T-helper 1 cell treated with Interleukin-12 subunit alpha and Interleukin-12 subunit beta and Interleukin-4 antibody, amounts not matched to agents 30 ng/mL and 1 ng/mL, for 36 hours (primary cell): ENCODE measurements around the gene NINL. TPM values are rescaled to one million over a fixed set of nuclear protein-coding genes. Genes with fewer than 3 reads are reported as not detected.

Experiments used
- intact Hi-C: fragments of 100-400 bp; cut with micrococcal nuclease; formaldehyde crosslinking; loops from one replicate; pipeline ENCODE4 v1.15.1; 2024
- total RNA-seq: library from RNA; stranded (reverse); gene quantifications from 2 replicates; pipeline ENCODE4 v1.2.3, GENCODE V29; 2022

The NINL gene
- total RNA-seq, 1 donor from 2014 or later = 2.1 TPM

DNA sequence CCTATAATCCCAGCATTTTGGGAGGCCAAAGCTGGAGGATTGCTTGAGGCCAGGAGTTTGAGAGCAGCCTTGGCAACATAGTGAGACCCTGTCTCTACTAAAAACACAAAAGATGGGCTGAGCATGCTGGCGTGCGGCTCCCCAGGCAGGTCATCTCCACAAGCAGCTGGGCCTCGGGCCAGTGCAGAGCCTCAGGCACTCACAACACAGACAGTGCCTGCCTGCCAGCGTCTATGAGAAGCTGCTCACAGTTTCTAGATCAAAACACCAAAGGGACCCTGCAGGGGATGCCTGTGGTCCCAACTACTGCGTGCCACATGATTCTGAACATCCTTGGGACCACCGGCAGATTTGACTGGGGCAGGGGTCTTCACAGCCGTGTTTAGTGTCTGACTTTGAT lies 118.5 kb downstream of the NINL start:
- intact Hi-C loops = no loop called here

DNA sequence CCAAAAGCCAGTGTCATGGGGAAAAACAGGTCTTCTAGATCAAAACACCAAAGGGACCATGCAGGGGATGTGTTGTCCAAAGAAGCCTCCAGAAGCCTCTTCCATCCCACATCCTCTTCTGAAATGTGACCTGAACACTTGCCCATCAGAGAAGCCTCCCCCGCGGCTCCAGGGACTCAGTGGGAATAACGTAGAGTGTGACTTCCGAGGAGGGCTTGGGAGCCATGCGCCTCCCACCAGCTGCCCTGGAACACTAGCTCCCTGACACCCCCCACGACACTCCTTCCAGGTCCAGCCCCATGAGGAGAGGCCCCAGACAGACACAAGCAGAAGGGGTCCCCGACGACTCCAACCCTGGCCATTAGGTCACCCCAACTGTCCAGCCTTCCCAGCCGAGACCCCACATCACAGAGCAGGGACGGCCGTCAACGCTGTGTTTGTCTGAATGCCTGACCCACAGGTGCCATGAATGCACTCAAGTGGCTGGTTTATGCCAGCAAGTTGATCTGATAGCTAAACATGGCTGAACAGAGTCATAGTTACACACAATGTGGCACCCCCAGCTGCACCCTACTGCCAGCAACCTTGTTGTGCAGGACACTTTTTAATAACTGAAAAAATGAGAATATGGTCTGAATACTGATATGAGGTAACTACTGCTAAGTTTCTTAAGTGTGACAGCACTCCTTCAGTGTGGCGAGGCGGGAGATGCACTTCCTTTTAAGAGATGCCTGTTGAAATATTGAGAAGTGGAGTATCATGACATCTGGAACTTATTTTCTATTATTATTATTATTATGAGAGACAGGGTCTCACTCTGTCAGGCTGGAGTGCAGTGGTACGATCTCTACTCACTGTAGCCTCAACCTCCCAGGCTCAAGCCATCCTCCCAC lies 119.8 kb downstream of the NINL start:
- intact Hi-C loops = no loop called here

DNA sequence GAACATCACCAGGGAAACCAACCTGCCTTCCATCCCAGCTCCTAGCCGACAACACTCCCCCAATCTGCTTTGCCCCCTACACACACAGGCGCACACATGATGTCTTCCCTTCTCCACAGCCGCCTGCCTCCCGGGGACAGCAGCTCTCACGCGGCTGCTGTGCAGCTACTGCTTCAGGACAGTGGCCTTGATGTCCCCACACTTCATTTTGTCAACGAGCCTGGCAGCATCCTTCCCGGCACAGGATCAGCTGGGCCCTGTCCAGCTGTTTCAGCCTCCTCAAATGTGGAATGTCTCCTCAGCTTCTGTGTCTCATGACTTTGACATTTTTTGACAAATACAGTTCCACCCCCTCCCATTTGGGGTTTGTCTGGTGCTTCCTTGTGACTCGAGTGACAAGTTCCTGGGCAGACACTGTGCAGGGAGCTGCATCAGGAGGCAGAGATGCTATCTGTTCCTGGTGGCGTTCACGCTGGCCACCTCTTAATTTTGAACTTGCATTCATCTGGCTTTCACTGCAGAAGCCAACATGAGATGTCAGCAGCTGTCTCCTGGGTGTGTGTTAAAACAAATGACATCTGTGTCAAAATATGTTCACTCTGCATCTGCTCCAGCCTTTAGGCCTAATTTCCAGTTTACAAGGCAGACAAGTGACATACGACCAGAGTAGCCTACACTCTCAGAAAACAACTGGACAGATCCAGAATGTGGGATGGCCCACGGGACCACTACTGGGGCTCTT lies 120.7 kb downstream of the NINL start:
- intact Hi-C loops = no loop called here

DNA sequence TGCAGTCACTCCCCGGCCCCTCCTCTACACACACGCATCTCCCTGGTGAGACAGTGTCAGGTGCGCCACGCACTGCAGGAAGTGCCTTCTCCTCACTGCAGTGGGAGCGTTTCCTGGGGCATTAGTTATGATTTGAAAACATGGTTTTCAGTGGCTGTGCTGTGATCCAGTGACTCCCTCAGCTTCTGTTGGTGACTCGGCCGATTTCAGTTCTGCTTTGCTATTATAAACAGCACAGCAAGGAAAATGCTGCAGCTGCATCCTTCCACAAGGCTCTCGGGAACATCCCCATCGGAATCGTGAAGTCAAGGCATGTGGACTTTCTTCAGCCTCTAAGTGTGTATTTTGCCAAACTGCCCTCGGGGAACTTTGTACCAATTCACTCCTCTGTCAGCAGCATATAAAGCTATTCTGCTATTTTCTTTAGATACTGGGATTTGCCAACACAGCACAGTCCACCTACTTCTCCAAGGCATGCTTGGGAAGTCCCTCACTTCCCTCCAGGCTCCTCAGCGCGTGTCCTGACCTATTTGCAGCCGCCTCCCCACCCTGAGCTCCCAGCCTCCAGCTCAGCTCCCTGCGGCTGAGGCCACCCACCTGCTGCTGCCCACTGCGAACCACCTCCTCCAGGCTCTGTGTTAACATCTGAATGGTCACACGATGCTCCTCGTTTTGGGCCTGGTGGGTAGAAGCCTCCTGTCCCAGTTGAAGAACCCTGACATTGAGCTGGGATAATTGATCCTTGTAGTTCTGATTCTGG lies 123.4 kb downstream of the NINL start:
- intact Hi-C loops = no loop called here

DNA sequence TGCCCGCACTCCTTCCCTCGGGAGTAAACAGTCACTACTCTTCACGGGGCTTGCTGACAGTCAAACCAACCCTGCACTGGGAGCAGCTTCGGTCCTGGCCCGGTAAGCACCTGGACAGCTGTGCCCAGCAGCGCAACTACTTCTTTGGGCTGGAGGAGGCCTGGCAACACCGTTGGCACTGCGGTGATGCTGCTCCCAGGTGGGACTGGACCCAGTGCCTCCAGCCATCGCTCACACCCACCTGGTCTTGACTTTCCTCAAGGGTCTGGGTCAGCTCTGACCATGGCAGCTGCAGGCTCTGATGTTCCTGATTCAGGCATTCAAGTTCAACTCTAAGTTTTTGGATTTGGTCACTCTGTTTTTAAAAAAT lies 124.1 kb downstream of the NINL start:
- intact Hi-C loops = no loop called here

DNA sequence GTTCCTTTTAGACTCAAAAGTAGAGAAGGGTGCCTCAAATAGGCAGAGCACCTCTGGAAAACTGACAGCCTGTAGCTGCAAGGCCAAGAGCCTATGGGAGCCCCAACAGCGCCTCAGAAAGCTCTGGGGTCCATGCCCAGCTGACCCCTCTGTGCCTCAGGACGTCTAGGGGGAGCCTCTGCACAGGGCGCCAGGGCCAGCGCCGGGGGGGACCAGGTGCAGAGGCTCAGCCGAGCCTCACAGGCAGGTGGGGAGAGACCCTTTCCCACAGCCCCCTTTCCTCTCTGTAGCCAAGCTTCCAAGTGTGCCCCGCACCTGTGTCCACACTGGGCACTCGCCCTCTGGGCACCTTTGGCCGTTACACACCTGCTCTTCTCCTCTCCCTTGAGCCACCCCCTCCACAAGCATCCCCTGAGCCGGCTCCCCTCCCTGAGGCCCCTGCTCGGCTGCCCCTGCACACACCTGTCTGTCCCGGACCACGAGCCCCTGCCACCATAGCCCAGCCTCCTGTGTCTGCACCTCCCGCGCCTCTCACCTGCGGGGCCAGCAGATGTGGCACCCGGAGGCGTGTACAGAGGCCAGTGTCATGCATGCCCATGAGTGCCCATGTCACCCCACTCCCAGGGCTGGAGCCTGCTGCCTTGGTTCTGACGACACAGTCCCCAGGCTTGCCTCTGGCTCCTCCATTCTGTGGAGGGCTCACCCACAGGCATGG lies 124.6 kb downstream of the NINL start:
- intact Hi-C loops = no loop called here

DNA sequence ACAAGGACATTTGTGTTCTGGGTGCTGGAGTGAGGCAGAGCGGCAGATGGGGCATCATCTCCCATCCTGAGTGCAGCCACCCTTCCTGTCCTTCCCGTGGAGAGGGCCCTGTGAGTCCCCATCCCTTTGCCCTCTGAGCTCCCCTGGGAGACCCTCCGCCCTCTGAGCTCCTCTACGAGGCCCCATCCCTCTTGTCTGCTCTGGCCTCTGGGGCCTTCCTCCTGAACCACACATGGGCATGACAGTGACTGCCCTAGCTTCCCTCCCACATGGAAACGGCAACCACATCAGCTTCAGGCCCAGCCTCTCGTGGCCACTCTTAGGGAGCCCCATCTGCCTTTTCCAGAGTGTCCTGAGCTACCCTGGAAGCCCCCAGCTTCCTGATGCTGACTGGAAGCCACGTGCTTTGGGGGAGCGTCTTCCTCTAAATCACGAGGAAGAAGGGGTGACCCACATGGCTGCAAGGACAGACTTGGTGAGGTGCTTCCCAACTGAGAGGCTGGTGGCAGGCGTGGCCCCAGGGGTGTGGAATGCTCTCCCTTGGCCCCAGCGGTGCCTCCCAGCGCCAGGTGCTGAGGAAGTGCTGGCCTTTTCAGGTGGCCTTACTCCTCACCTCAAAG lies 125.3 kb downstream of the NINL start:
- intact Hi-C loops = no loop called here

DNA sequence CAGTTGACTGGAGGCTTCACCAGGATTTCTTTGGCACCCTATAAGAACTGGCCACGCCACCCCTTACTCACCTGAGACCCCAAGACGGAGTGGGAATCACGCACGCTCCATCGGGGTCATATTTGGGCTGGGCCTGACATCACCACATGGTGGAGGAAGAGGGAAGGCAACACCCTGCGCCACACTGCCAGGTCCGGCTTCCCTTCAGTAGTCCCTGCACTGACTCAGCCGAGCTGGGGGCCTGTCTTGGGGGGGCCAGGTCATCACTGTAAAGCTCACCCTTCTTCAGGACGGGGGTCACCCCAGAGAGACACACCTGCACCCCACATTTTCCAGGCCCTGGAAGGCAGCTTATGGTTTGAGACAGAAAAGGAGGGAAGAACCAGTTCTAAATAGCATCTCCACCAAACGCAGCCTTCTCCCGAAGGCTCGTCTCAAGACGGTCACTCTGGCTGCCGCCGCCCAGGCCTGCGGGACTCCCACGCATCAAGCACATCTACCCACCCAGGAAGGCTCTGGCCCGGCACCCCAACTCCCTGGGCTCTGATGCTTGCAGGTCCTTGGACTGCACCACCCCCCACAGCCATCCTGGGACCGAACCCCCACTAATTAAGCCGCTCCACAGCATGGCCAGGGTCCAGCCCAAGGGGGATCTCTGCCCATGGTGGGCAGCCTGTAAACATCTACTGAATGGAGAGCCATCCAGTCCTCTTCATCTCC lies 126.1 kb downstream of the NINL start:
- intact Hi-C loops = no loop called here

DNA sequence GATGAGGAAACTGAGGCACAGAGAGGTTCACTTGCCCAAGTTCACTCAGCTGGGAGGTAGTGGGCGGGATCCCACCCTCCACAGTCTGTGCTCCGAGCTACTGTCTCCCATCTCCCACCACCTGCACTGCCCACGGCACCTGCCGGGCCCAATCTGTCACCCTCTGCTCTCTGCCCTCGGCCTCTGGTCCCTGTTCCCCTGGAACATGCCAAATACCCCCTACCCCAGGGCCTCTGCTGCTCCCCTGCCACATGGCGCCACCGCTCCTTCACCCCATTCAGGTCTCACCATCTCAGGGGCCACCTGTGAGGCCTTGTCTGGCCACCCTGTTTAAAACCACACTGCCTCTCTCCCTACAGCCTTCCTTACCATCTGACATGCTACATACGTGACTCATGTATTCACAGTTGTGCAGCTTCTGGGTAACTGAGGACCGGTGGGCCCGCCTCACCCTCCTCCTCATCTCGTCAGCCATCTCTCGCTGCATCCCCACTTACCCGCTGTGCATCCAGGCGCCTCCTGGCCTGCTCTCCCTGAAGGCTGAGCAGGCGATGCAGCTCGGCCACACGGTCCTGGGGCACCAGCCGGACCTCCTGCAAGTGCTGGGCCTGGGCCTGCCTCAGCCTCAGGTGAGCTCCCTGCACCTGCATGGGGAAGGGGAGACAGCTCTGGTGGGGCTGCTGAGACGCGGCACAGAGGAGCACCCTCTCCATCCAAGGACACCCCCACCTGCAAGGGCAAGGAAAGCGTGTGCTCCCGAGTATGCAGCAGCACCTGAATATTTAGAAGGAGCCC lies 127.2 kb downstream of the NINL start:
- intact Hi-C loops = no loop called here

DNA sequence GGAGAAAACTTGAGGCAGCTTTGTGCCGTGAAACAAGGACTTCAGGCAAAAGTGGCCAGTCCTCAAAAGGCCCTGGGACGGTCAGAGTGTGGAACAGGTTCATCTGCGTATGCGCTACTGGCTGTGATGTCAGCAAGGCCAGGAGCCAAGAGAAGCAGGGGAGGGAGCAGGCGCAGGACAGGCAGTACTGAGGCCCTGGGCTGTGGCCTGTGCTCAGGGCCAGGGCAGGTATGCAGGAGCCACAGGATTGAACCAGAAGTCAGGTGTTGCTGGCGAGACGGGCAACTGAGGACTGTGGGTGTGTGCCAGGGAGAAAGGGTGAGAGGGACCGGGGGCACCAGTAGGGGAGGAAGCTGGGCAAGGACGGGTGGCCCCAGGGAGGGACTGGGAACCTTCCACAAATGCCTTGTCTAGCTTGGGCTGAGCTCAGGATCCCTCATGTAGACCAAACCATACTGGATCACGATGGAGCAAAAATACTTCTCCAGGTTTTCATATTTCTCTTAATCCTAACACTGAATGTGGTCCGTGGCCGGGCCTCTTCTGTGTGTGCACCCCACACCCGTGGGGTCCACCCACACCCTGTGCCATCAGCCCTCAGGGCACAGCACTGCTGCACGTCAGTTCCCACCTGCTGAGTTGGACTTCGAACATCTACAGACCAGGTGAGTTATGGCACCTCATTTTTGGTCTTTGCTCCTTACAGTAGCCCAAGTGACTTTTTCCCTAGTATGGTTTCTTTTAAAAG lies 131.0 kb downstream of the NINL start:
- intact Hi-C loops = no loop called here

DNA sequence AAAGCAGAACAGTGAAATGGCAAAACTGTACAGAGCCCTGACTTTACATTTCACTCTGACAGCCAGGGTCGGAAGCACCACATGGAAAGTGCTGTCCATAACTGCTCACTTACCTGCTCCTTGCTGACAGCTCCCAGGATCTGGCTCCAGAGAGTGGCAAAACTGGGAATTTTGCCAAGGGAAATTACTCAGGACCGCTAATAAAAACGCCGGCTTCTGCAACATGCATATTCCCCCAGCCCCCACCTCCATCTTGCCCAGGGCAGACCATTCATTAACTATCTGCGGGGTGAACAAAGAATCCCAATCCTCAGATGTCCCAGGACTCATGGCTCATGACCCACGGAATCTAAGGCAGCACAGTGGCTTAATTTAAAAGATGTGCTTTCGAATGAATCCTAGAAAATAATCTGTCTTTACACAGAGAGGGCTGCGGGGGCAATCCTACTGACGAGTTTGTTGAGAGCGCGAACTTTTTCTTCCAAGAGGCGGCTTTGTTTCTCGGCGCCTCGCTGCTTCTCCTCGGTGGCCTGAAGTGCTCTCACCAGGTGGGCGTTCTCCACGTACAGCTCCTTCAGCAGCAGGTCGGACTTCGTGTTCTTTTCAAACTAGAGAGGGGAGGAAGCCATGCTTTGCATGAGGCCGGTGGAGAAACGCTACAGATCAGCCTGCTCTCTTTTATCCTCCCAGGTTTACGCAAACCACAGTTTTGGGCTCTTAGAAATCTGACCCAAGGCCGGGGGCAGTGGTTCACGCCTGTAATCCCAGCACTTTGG lies 132.1 kb downstream of the NINL start:
- intact Hi-C loops = no loop called here

DNA sequence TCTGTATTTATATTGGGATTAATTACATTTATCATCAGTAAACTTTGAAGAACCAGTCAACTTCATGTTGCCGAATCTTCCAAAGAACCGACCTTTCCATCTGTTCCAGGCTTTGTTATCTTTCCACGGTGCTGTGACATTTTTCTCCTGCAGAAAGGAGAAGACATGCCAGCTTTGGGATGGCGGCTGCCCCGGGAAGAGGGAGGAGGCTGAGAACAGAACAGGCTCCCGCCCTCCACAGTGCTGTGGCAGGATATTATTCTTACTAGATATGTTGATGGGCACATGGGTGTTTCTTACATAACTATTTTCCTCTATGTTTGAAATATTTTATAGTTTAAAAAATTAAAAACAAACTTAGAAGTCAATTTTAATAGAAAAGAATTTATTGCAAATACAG lies 133.0 kb downstream of the NINL start:
- intact Hi-C loops = no loop called here

DNA sequence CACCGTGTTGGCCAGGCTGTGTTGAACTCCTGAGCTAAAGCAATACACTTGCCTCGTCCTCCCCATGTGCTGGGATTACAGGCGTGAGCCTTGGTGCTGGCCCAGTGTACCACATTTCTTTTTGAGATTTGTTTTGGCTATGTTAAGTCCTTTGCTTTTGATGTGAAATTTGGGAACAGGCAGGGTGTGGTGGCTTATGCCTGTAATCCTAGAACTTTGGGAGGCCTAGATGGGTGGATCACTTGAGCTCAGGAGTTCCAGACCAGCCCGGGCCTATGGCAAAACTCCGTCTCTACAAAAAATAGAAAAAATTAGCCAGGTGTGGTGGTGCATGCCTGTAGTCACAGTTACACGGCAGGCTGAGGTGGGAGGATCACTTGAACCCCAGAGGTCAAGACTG lies 137.7 kb downstream of the NINL start:
- intact Hi-C loops = loop anchor here (5.0 kb wide), 1 partner anchor 1155 kb away; no protein-coding TSS in a partner anchor

DNA sequence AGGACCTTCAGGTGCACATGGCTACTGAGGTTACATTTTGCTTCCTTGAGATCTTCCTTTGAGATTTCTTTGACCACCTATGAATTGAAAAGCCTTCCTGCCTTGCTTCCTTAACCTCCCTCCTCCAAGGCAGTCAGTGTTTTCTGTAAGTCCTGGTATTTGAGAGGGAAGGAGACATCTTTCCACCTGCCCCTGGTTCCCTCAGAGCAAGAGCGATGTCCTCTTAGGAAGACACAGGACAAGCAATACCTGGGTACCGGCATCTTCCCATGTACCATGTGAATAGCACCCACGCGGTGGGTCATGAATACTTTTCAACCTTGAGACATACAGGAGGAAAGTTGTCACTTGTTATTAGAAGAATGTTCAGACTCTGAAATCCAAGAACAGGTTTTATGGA lies 140.8 kb downstream of the NINL start:
- intact Hi-C loops = no loop called here

DNA sequence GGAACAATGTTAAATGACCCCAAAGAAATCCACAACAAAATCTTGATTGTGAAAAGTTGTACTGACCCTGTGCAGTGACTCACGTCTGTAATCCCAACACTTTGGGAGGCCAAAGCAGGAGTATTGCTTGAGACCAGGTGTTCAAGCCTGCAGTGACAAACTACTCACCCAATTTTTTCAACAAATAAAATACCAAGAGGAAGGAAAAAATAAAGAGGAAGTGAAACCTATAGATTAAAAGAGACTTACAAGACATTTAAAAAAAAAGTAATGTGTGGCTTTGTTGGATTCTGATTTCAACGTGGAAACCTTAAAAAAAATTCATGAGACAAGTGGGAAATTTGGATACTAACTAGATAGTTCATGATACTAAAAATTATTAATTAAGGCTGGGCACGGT lies 146.0 kb downstream of the NINL start:
- intact Hi-C loops = no loop called here

DNA sequence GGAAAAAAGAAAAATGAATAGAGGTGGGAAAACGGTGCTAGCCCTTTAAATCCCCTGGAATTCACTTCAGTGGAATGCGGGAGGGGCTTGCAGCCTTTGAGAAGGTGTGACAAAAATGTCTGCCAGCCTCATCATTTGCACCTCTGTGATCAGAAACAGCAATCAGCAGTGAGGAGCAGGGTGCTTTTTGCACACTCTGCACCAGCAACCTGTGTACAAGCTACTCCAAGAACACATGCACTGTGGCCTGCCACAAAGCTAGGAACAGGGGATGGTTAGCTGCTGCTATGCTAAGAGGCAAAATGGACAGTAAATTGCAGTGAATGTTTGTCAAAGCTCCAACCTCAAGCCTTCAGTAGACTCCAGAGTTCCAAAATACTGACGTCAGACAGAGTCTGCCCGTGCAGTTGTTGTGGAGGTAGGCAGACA lies 148.2 kb downstream of the NINL start:
- intact Hi-C loops = no loop called here

DNA sequence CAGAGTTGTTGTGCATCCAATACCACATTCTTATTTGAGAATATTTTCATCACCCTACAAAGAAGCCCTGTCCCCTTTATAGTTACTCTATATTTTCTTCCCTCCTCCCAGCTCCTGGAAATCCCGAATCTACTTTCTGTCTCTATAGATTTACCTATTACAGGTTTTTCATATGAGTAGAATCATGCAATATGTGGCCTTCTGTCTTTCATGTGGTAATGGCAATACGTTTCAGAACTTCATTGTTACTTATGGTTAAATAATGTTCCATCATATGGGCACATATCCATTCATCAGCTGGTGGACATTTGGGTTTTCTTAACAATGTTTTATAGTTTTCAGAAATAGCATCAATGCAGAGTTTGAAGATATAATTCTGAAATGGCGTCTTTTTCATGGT lies 160.8 kb downstream of the NINL start:
- intact Hi-C loops = no loop called here

DNA sequence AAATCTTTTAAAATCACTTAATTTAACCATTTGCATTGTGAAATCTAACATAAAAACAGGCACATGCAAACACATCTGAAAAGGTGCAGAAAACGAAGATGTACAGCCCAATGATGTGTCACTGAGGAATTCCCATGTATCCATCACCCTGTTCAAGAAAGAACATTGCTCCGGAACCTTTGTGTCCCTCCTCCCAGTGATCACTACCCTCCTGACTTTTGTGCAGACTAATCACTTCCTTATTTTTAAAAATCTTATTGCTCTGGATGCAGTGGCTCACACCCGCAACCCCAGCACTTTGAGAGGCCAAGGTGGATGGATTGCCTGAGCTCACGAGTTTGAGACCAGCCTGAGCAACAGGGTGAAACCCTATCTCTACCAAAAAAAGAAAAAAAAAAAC lies 163.3 kb downstream of the NINL start:
- intact Hi-C loops = no loop called here
